SHP77 (cell line): ENCODE measurements around the gene PEAR1.

Source experiments
- DNase-seq, 2 experiments: peaks; one replicate each; lab custom pipeline; 2025; lab: John Stamatoyannopoulos, UW

PEAR1 gene

GRCh38 chr1:156893048-156893953 is at the start of gene PEAR1:
PEAR1 (plus strand) TSS chr1:156893718; CDS start chr1:156903927, 10,209 bp downstream.
- DNase-seq, result no peak

DNA sequence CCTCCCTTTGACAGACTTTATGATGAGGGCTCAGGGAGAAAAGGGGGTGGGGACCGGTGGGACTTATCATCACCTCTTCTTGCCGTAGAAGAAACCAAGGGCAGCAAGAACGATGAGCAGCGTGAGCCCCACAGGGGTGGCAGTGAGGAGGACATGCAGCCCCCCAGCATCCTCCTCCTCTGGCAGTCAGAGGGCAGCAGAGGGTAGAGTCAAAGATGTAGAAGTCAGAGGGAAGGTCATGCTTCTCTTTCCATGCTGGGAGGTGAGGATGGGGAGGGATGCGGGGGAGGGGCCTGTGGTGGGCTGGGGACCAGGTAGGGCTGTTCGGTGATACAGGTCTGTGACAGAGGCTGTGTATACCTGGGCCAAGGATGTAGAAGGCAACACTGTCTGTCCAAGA is 49.4 kb upstream of the PEAR1 start:
- no peak for DNase-seq

DNA sequence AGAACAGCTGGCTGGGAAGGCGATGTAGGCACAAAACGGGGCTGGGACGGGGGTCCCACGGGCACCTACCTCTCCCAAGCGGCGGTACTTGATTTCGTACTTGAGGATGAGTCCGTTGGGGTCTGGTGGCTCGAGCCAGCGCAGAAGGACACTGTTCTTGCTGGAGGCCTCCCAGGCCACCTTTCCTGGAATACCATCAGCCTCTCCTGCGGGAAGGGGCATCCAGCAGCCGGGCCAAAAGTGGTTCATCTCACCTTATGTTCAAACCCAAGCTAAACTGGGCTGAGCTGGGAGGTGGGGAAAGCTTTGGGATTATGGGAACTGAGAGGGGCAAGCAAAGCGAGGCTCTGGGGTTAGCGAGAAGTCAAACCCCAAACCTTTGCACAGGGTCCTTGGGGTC is 48.9 kb upstream of the PEAR1 start:
- DNase-seq, result no peak

GRCh38 chr1:156845055-156845952 is 48.2 kb upstream of the PEAR1 start:
- no peak for DNase-seq

DNA sequence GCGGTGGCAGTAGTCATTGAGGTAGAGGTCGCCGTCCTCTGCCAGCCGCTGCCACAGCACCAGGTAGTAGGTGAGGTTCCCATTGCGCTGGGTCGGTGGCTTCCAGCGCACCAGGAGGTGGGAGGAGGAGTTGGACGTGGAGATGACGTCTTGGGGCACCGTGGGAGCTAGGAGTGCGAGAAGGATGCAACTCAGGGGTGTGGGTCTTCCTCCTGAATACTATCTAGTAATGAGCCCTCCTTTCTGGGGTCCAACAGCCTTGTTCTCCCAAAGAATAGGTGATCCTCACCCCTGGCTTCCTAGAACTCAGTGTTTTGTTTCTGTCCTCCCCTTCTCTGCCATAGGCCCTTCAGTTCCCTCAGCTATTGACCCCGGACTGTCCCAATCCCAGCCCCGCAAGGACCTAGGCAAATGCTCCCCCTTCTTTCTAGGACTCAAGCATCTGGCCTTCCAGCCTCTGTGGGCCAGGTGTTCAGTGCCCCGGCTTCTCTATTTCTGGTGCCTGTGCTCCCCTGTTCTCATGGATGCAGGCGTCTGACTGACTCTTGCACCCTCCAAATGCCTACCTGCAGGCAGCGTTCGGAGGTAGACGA is 47.5 kb upstream of the PEAR1 start:
- DNase-seq, result no peak

DNA sequence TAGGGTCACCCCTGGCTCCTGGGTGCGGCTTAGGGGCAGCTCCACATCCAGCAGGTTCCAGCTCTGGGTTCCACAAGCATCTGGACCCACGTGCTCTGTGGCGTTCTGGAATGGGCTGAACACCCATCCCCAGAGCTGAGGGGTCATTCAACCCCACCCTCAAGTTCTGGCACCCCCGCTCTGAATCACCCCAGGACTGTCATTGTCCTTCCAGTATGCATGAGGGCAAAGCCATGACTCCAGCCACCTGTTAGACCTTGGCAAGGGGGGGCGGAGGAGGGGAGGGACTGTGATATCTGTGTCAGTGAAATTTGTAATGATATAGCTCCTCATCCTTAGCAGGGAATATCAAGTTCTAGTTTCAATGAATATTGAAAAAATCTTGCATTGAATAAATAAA is 46.9 kb upstream of the PEAR1 start:
- no peak for DNase-seq

DNA sequence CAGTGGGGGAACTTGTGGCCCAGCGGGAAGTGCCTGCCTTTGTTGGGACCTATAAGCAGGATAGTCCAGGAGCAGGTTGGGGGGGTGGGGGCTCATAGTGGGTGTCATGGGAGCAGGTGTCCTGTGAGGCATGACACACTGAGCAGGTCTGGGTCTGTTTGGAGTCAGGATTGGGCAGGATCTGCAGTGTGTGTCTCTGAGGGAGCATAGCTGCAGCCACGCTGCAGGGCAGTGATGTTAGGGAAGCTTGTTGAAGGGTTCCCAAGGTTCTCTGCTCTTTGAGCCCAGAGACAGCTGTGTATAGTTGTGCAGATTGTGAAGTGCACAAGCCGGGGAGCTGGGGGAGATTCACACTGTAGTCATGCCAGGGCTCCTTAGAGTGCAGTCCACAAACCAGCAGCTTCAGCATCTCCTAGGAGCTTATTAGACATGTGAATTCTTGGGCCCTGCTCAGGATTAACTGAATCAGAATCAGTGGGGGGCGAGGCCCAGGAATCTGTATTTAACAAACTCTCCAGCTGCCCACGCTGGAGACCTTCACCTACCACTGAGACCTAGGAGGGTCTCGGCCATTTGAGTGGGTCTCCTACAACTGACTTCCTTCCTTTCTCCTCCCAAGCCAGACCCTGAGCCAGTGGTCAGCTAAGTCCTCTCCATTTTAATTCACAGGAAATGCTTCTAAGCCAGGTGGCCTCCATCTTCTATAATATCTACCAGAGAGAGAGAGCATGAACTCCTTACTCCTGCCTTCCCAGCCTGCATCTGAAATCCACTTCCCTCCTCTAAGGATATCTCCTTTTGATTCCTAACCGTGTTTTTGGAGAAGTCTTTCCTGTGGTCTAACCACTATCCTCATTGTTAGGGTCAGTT is 45.7 kb upstream of the PEAR1 start:
- DNase-seq, result no peak

DNA sequence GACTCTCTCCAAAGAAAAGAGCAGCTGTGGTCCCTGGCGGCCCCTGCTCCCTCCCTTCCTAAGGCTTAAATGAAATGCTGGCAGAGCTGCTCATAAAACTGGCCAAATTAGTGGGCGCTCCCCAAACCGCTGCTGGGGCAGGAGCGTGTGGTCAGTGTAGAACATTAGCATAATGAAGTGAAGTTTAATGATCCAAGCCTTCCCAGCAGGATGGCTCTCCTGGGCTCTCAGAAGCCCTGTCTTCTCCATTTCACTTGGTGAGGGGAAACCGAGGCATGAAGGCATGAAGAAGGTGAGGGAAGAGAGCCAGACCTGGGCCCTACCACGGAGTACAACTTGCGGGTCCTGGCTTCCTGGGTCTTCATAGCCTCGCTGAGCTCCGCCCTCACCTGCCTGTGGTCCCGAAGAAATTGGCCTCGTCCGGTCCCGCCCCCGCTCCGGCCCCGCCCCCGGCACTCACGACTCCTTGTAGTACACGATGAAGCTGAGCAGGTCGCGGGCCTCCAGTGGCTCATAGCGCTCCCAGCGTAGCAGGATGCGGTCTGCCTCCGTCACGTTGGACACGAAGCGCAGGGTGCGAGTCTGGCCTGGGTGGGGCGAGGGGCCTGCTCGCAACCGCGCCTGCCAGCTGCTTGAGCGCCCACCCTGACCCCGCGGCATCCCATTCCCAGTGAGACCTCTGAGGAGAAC is 44.9 kb upstream of the PEAR1 start:
- DNase-seq, result no peak

DNA sequence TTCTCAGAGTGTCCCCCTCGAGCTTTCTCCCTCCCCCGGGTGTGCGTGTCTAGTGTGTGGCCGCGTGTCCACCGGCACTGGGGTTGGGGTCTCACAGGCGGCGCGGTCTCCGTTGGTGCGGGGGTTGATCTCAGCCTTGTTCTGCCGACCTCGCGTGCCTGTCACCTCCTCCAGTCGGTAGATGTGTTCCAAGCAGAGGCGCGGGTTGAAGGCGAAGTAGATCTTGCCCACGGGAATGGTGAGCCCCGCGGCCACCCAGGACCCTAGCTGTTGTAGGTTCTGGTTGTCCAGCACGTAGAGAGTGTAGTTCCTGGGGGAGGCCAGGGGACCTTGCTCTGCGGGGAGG is 44.4 kb upstream of the PEAR1 start:
- DNase-seq, result no peak

- peak in 1 of 2 experiments; percentile 72 for DNase-seq
Observed at GRCh38 chr1:156851779-156852417, 41.6 kb upstream of the PEAR1 start.

GRCh38 chr1:156852418-156852874 is 41.1 kb upstream of the PEAR1 start:
- peak; percentile 99 for DNase-seq

- no peak for DNase-seq
Observed at GRCh38 chr1:156853761-156854160, 39.8 kb upstream of the PEAR1 start.

DNA sequence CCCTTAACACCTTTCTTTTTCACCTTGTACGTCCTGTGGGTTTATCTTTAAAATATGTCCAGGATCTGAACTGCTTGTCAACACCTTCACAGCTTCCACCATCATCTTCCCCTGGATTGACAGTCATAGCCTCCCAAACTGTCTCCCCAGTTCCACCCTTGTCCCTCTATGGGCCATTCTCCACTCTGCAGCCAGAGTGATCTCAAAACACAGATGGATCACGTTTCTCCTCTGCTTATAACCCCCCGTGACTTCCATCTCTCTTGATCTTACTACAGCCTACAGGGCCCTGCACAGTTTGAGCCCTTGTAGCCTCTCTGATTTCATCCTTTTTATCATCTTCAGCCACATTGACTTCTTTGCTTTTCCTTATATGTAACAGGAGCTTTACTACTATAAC is 38.9 kb upstream of the PEAR1 start:
- DNase-seq, result no peak

- no peak for DNase-seq
Observed at GRCh38 chr1:156856282-156856785, 37.2 kb upstream of the PEAR1 start.

DNA sequence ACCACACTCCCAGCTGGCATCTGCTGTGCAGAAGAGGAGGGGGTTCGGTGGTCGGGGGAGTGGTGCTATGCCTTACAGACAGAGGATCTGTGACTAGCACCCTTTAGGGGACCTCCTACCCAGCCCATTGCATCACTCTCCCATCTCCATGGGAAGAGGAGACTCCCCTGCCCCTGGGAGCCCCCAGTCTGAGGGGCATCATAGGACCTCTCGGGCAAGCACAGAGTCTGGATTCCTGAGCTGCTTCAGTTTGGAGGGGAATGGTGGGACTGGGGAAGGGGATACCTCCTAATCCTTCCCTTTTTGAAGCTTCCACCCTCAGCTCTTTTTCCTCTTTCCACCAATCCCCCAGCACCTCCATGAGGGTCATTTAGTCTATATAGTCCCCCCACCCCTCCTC is 36.0 kb upstream of the PEAR1 start:
- no peak for DNase-seq

- DNase-seq, result no peak
Observed at GRCh38 chr1:156858555-156858956, 35.0 kb upstream of the PEAR1 start.

DNA sequence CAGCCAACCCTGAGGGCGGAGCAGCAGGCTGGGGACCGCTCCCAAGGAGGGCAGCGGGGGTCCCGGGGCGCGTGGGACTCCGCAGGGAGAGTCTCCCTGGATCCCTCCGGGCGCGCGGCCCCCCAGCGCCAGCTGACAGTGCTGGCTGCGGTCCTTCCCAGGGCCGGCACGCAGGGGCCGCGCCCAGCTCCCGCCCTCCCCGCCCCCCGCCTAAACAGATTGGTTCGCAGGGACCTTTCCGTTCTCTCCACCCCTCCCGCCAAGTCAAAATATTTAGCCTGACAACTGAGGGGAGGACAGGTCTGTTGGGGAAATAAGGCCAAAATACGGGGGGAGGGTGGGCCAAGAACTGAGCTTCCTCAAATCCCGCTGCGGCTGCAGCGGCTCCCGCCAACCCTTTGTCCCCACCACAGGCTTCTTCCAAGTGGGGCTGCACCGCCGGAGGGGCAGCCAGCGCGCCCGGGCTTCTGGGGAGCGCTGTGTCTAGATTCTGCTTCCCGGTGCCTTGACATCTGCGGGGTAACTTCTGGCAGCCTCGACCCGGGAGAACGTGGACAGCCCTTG is 34.5 kb upstream of the PEAR1 start, which contains the start of gene INSRR:
Gene INSRR (minus strand): TSS at position 159 of the 564 bp plus-strand sequence. CDS start 496 bp downstream, outside the sequence.
- no peak for DNase-seq

DNA sequence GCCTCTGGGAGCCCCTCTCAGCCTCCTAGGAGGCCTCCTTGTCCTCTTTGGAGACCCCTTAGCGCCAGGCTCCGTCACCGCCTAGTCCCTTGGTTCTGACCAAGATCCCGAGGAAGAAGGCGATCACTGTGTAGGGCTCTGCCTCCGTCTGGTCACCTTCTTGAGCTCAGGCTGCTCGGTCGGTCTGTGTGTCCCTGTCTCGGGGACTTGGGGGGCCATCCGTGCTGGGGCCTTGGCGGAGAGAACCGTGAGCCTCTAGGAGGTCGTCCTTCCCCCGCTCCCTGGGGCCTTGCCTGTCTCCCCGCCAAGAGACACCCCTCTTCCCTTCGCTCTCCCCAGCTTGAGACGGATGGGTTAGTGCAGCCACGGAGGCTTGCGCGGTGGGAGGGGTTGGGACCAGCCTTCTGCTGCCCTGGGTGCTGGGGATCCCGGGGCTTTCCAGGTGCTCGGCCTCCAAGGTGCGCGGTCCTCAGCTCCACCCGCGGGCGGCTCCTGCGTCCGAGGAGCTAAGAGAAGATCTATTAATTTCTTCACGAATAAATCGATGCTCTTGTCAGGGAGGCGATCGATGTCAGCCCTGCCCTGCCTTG is 33.9 kb upstream of the PEAR1 start:
- no peak for DNase-seq

DNA sequence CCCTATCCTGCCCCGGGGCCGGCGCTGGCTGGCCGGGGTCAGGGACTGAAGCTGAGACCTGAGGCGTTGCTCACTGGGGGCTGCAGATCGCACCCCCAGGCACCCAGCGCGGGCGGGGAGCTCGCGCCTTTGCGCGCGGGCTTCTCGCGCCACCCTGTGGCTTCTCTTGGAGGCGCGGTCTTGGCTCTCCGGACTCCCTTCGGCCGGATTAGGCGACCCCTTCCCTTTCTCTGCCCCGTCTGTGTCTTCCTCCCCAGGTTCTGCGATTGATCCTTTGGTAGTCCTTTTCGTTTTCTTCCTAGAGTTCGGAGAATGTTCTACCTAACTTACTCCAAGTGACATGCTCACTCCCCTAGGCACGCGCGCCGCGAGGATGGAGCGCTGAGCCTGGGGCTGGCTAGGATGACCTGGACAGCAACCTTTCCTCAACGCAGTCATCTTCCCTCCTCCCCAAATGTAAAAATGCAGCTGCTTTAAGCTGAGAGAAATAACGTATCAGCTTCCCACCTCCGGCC is 33.3 kb upstream of the PEAR1 start:
- DNase-seq, result peak; percentile 45 to 71
